ENCODE measurements around the gene IRX4.

DNA sequence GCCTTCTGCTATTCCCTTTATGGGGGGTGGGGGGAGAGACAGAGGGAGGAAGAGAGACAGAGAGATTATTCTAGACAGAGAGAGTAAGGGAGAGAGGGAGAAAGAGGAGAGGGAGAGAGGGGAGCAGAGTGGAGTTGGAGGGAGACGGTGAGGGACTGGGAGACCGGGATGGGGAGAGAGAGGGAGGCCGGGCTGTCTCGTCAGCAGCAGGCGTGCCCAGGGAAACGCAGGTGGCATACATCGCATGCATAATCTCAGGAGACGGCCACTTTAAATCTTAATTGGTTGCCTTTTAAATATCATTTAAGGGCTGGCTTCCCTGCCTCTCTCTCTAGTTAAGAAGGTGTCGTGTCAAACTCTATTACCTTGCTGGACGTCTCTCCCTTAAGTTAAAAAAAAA, 8.4 kb downstream of the IRX4 start:
- TF ChIP-seq, protein P1, sequence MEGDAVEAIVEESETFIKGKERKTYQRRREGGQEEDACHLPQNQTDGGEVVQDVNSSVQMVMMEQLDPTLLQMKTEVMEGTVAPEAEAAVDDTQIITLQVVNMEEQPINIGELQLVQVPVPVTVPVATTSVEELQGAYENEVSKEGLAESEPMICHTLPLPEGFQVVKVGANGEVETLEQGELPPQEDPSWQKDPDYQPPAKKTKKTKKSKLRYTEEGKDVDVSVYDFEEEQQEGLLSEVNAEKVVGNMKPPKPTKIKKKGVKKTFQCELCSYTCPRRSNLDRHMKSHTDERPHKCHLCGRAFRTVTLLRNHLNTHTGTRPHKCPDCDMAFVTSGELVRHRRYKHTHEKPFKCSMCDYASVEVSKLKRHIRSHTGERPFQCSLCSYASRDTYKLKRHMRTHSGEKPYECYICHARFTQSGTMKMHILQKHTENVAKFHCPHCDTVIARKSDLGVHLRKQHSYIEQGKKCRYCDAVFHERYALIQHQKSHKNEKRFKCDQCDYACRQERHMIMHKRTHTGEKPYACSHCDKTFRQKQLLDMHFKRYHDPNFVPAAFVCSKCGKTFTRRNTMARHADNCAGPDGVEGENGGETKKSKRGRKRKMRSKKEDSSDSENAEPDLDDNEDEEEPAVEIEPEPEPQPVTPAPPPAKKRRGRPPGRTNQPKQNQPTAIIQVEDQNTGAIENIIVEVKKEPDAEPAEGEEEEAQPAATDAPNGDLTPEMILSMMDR (conservative IDR thresholded peaks at IDR 0.05; ENCODE audit: low read length) = no peak
- no peak for TF ChIP-seq EZH2phosphoT487 (IDR thresholded peaks at IDR 0.05; ENCODE audit: borderline replicate concordance)

Measured in Loucy (cell line).